ENCODE data around the gene PPP4R1.

The PPP4R1 gene

GRCh38 chr18:9649164-9649540 lies 34.8 kb upstream of the PPP4R1 start:
- no peak overlapping the region for H2BK5ac ChIP-seq (ENCODE audit: low read length)
- H3K4me1 ChIP-seq (ENCODE audit: control insufficient read depth in 2 of 2, insufficient read depth in 1 of 2, low read depth in 1 of 2, low read length in 2 of 2) = peaks cover 0 to 6% of the 10 kb centered on the region in 2 donors
- no peak overlapping the region for H3K14ac ChIP-seq (ENCODE audit: low read length)
- H3K4me3 ChIP-seq (ENCODE audit: low read length in 2 of 2) = no peak overlapping the region
- H3K4me2 ChIP-seq (ENCODE audit: insufficient read depth, low read length, poor library complexity, severe bottlenecking) = no peak overlapping the region
- no peak overlapping the region for H3K9ac ChIP-seq (ENCODE audit: low read depth, low read length, poor library complexity)
- no peaks in the 10 kb centered on the region for H3K79me1 ChIP-seq (ENCODE audit: low read depth, low read length)
- no peak overlapping the region for H2BK120ac ChIP-seq (ENCODE audit: low read depth, low read length)
- H3K18ac ChIP-seq (ENCODE audit: low read length) = no peak overlapping the region
- no peak overlapping the region for H4K91ac ChIP-seq (ENCODE audit: low read depth, low read length, poor library complexity)
- H2BK15ac ChIP-seq (ENCODE audit: low read length) = no peak overlapping the region
- no peaks in the 10 kb centered on the region for H3K27me3 ChIP-seq (ENCODE audit: control insufficient read depth in 3 of 3, insufficient read depth in 3 of 3, low read depth in 1 of 3, low read length in 3 of 3)
- no peaks in the 10 kb centered on the region for H3K36me3 ChIP-seq (replicated peaks in 1 of 2; ENCODE audit: control insufficient read depth in 2 of 2, insufficient read depth in 2 of 2, low read length in 2 of 2)
- DNase-seq (ENCODE audit: low spot score) = no peak
- no peak overlapping the region for H2BK12ac ChIP-seq (ENCODE audit: low read length)
- H3K4ac ChIP-seq (ENCODE audit: low read length) = no peak overlapping the region
- no peak overlapping the region for H2AK5ac ChIP-seq (ENCODE audit: low read depth, low read length)
- H3K27ac ChIP-seq (replicated peaks; ENCODE audit: low read length) = no peak overlapping the region
- no peak overlapping the region for H4K8ac ChIP-seq (ENCODE audit: low read depth, low read length)
- no peak overlapping the region for H3K23ac ChIP-seq (ENCODE audit: low read depth, low read length, poor library complexity)
- no peak overlapping the region for H2AFZ ChIP-seq (ENCODE audit: low read length)
- H3K9me3 ChIP-seq (replicated peaks in 1 of 2; ENCODE audit: control insufficient read depth in 2 of 2, insufficient read depth in 1 of 2, low read depth in 1 of 2, low read length in 2 of 2) = peaks cover 2 to 5% of the 10 kb centered on the region in 2 donors
- no CpG with 5 or more reads among the region's 3 CpGs for WGBS, 2 donors (ENCODE audit: extremely low coverage in 2 of 2, insufficient read length in 2 of 2, insufficient replicate concordance in 1 of 2)

- no peak overlapping the region for H4K91ac ChIP-seq (ENCODE audit: low read depth, low read length, poor library complexity)
- no peak overlapping the region for H2BK12ac ChIP-seq (ENCODE audit: low read length)
- H4K8ac ChIP-seq (ENCODE audit: low read depth, low read length) = no peak overlapping the region
- H3K23ac ChIP-seq (ENCODE audit: low read depth, low read length, poor library complexity) = no peak overlapping the region
- no peak overlapping the region for H3K9ac ChIP-seq (ENCODE audit: low read depth, low read length, poor library complexity)
- H3K27ac ChIP-seq (replicated peaks; ENCODE audit: low read length) = no peak overlapping the region
- H3K4me3 ChIP-seq (ENCODE audit: low read length in 2 of 2) = no peak overlapping the region
- no peak overlapping the region for H2AK5ac ChIP-seq (ENCODE audit: low read depth, low read length)
- no peaks in the 10 kb centered on the region for H3K79me1 ChIP-seq (ENCODE audit: low read depth, low read length)
- H3K9me3 ChIP-seq (replicated peaks in 1 of 2; ENCODE audit: control insufficient read depth in 2 of 2, insufficient read depth in 1 of 2, low read depth in 1 of 2, low read length in 2 of 2) = peaks cover 2 to 5% of the 10 kb centered on the region in 2 donors
- H2AFZ ChIP-seq (ENCODE audit: low read length) = no peak overlapping the region
- H3K14ac ChIP-seq (ENCODE audit: low read length) = no peak overlapping the region
- H3K4ac ChIP-seq (ENCODE audit: low read length) = no peak overlapping the region
- no peaks in the 10 kb centered on the region for H3K36me3 ChIP-seq (replicated peaks in 1 of 2; ENCODE audit: control insufficient read depth in 2 of 2, insufficient read depth in 2 of 2, low read length in 2 of 2)
- DNase-seq (ENCODE audit: low spot score) = no peak
- H3K18ac ChIP-seq (ENCODE audit: low read length) = no peak overlapping the region
- H2BK120ac ChIP-seq (ENCODE audit: low read depth, low read length) = no peak overlapping the region
- no peaks in the 10 kb centered on the region for H3K27me3 ChIP-seq (ENCODE audit: control insufficient read depth in 3 of 3, insufficient read depth in 3 of 3, low read depth in 1 of 3, low read length in 3 of 3)
- peaks cover 0 to 11% of the 10 kb centered on the region in 2 donors for H3K4me1 ChIP-seq (ENCODE audit: control insufficient read depth in 2 of 2, insufficient read depth in 1 of 2, low read depth in 1 of 2, low read length in 2 of 2)
- no peak overlapping the region for H2BK15ac ChIP-seq (ENCODE audit: low read length)
- no peak overlapping the region for H2BK5ac ChIP-seq (ENCODE audit: low read length)
- WGBS, 2 donors (ENCODE audit: extremely low coverage in 2 of 2, insufficient read length in 2 of 2, insufficient replicate concordance in 1 of 2) = no CpG with 5 or more reads among the region's 7 CpGs
- no peak overlapping the region for H3K4me2 ChIP-seq (ENCODE audit: insufficient read depth, low read length, poor library complexity, severe bottlenecking)
Observed at GRCh38 chr18:9648431-9649163, 34.2 kb upstream of the PPP4R1 start.

GRCh38 chr18:9647496-9648323 lies 33.4 kb upstream of the PPP4R1 start:
- no peak overlapping the region for H2BK12ac ChIP-seq (ENCODE audit: low read length)
- H4K8ac ChIP-seq (ENCODE audit: low read depth, low read length) = no peak overlapping the region
- no peak overlapping the region for H3K23ac ChIP-seq (ENCODE audit: low read depth, low read length, poor library complexity)
- no peak overlapping the region for H2BK5ac ChIP-seq (ENCODE audit: low read length)
- H3K27me3 ChIP-seq (ENCODE audit: control insufficient read depth in 3 of 3, insufficient read depth in 3 of 3, low read depth in 1 of 3, low read length in 3 of 3) = no peaks in the 10 kb centered on the region
- H2AFZ ChIP-seq (ENCODE audit: low read length) = peak overlapping the region; percentile 3
- no peak overlapping the region for H3K4me2 ChIP-seq (ENCODE audit: insufficient read depth, low read length, poor library complexity, severe bottlenecking)
- peaks cover 0 to 1% of the 10 kb centered on the region in 2 donors for H3K9me3 ChIP-seq (replicated peaks in 1 of 2; ENCODE audit: control insufficient read depth in 2 of 2, insufficient read depth in 1 of 2, low read depth in 1 of 2, low read length in 2 of 2)
- no peak overlapping the region for H3K9ac ChIP-seq (ENCODE audit: low read depth, low read length, poor library complexity)
- no peaks in the 10 kb centered on the region for H3K36me3 ChIP-seq (replicated peaks in 1 of 2; ENCODE audit: control insufficient read depth in 2 of 2, insufficient read depth in 2 of 2, low read length in 2 of 2)
- no peak overlapping the region for H3K4ac ChIP-seq (ENCODE audit: low read length)
- H2BK120ac ChIP-seq (ENCODE audit: low read depth, low read length) = no peak overlapping the region
- no peak overlapping the region for H3K14ac ChIP-seq (ENCODE audit: low read length)
- H3K79me1 ChIP-seq (ENCODE audit: low read depth, low read length) = no peaks in the 10 kb centered on the region
- H4K91ac ChIP-seq (ENCODE audit: low read depth, low read length, poor library complexity) = no peak overlapping the region
- no CpG with 5 or more reads among the region's 8 CpGs for WGBS, 2 donors (ENCODE audit: extremely low coverage in 2 of 2, insufficient read length in 2 of 2, insufficient replicate concordance in 1 of 2)
- H3K18ac ChIP-seq (ENCODE audit: low read length) = no peak overlapping the region
- no peak overlapping the region for H3K4me3 ChIP-seq (ENCODE audit: low read length in 2 of 2)
- H3K27ac ChIP-seq (replicated peaks; ENCODE audit: low read length) = no peak overlapping the region
- H3K4me1 ChIP-seq (ENCODE audit: control insufficient read depth in 2 of 2, insufficient read depth in 1 of 2, low read depth in 1 of 2, low read length in 2 of 2) = peaks cover 2 to 16% of the 10 kb centered on the region in 2 donors
- no peak overlapping the region for H2AK5ac ChIP-seq (ENCODE audit: low read depth, low read length)
- H2BK15ac ChIP-seq (ENCODE audit: low read length) = no peak overlapping the region
- DNase-seq (ENCODE audit: low spot score) = no peak

GRCh38 chr18:9643549-9643948 lies 29.2 kb upstream of the PPP4R1 start:
- Histone ChIP-seq H3K27me3 (ENCODE audit: control insufficient read depth in 3 of 3, insufficient read depth in 3 of 3, low read depth in 1 of 3, low read length in 3 of 3) (no peaks in the 10 kb centered on the region), H2BK15ac (ENCODE audit: low read length) (no peak overlapping the region), H3K4ac (ENCODE audit: low read length) (no peak overlapping the region), H3K4me3 (ENCODE audit: low read length in 2 of 2) (no peak overlapping the region), H3K18ac (ENCODE audit: low read length) (no peak overlapping the region), H4K91ac (ENCODE audit: low read depth, low read length, poor library complexity) (no peak overlapping the region), H2AK5ac (ENCODE audit: low read depth, low read length) (no peak overlapping the region), H2BK5ac (ENCODE audit: low read length) (no peak overlapping the region), H3K9me3 (replicated peaks in 1 of 2; ENCODE audit: control insufficient read depth in 2 of 2, insufficient read depth in 1 of 2, low read depth in 1 of 2, low read length in 2 of 2) (peaks cover 0 to 4% of the 10 kb centered on the region in 2 donors), H3K27ac (replicated peaks; ENCODE audit: low read length) (no peak overlapping the region), H4K8ac (ENCODE audit: low read depth, low read length) (no peak overlapping the region), H3K79me1 (ENCODE audit: low read depth, low read length) (no peaks in the 10 kb centered on the region), H3K4me2 (ENCODE audit: insufficient read depth, low read length, poor library complexity, severe bottlenecking) (no peak overlapping the region), H2AFZ (ENCODE audit: low read length) (no peak overlapping the region), H3K4me1 (ENCODE audit: control insufficient read depth in 2 of 2, insufficient read depth in 1 of 2, low read depth in 1 of 2, low read length in 2 of 2) (peaks cover 3 to 14% of the 10 kb centered on the region in 2 donors), H2BK12ac (ENCODE audit: low read length) (no peak overlapping the region), H3K9ac (ENCODE audit: low read depth, low read length, poor library complexity) (no peak overlapping the region), H3K36me3 (replicated peaks in 1 of 2; ENCODE audit: control insufficient read depth in 2 of 2, insufficient read depth in 2 of 2, low read length in 2 of 2) (no peaks in the 10 kb centered on the region), H3K23ac (ENCODE audit: low read depth, low read length, poor library complexity) (no peak overlapping the region), H3K14ac (ENCODE audit: low read length) (no peak overlapping the region), H2BK120ac (ENCODE audit: low read depth, low read length) (no peak overlapping the region)
- peak; percentile 67 for DNase-seq (ENCODE audit: low spot score)
- no CpG with 5 or more reads among the region's 3 CpGs for WGBS, 2 donors (ENCODE audit: extremely low coverage in 2 of 2, insufficient read length in 2 of 2, insufficient replicate concordance in 1 of 2)

All from neuronal stem cell (in vitro differentiated cells).